ENCODE results near the gene PNPLA7.

Gene PNPLA7

DNA sequence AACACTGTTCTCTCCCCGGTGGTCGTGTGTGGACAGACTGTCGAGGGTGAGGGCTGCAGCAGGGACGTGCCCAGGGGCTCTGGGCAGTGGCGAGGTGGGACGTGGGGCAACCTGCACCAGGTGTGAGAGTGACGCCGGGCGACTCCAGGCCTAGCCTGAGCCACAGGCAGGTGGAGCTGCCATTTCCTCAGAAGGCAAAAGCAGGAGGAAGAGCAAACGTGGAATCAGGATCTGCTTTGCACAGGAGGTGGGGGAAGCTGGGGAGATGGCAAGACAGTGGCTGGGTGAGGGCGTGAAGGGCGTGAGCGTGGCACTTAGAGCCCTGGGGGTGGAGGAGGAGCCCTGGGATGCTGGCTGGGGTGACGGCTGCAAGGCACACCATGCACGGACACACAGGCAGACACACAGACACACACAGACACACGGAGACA, 51.5 kb downstream of the PNPLA7 start:
- Histone ChIP-seq H3K9ac (ENCODE audit: insufficient read length) (no peak overlapping the region), H3K36me3 (ENCODE audit: insufficient read depth, low read length) (no peaks in the 10 kb centered on the region), H3K4me3 (no peak overlapping the region), H3K9me3 (ENCODE audit: low read depth, low read length) (no peaks in the 10 kb centered on the region), H3K27ac (no peak overlapping the region)
- no peak for DNase-seq (ENCODE audit: low read depth, low spot score)
- TF ChIP-seq FOXP2 (optimal IDR thresholded peaks at IDR 0.05; ENCODE audit: control extremely low read depth, extremely low read length, insufficient read depth): no peak
- TF ChIP-seq EZH2 (IDR thresholded peaks at IDR 0.05): no peak
- no peak for TF ChIP-seq POLR2AphosphoS5 (IDR thresholded peaks at IDR 0.05; ENCODE audit: borderline replicate concordance, low read depth, low read length)

DNA sequence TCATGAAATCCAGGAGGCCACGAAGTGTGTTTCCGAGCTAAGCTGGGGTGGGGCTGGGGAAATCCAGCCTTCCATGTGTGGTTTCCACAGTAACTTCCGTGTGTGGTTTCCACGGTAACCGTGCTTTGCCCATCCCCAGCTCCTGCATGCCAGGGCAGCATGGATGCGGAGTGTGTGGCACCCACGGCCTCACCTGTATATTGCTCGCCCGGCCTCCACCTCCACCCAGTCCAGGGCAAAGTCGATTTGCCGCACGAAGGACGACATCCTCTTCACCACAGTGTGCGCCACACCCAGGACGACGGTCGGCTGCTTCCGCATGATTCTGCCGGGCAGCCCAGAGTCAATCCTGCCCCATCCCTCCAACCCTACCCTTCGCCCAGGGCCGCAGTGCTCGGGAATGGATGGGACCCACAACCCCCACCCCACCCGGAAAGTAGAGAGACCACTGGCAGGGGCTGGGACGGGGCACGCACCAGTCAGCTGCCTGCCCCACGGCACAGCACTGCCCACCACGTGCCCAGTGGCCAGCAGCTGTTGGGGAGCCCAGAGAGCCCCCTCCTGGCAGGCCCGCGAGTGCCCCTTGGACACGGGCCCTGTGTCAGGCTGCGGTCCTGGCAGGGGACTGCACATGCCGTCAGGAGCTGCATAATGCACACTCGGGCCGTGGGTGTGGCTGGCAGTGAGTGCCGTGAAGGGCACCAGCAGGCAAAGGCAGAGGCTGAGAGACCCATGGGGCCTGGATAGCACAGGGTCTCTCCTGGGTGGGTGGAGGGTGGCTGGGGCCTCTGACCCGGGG, 52.1 kb downstream of the PNPLA7 start:
- no peak for DNase-seq (ENCODE audit: low read depth, low spot score)
- Histone ChIP-seq H3K36me3 (ENCODE audit: insufficient read depth, low read length) (no peaks in the 10 kb centered on the region), H3K4me3 (no peak overlapping the region), H3K9me3 (ENCODE audit: low read depth, low read length) (no peaks in the 10 kb centered on the region), H3K9ac (ENCODE audit: insufficient read length) (no peak overlapping the region), H3K27ac (no peak overlapping the region)
- TF ChIP-seq EZH2 (IDR thresholded peaks at IDR 0.05) (no peak), POLR2AphosphoS5 (IDR thresholded peaks at IDR 0.05; ENCODE audit: borderline replicate concordance, low read depth, low read length) (no peak), FOXP2 (optimal IDR thresholded peaks at IDR 0.05; ENCODE audit: control extremely low read depth, extremely low read length, insufficient read depth) (no peak)

DNA sequence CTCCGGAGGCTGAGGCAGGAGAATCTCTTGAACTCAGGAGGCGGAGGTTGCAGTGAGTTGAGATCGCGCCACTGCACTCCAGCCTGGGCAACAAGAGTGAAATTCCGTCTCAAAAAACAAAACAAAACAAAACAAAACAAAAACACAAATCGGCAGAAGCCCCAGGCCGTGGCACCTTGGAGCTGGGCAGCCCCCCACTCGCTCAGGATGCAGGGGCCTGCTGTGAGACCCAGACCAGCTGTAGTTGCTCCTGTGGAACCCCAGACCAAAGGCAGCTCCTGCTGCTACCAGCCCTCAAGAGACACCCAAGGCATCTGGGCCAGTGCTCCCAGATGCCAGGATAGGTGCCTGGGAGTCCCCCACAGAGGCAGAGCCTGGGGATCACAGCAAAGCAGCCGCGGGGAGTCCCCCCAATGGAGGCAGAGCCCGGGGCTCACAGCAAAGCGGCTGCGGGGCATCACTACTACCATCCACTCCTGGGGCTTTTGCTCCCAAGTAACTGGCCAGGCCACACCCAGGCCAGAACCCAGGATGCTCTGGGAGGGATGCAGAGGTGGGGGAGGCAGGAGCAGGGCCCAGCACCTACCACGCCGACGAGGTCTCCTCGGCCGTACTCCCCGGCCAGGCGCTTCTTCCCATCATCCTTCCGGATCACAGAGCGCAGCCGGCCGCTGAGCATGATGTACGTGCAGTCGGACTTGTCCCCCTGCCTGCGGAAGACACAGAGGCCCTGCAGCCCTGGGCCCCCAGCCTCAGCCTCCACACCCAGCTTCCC, 53.4 kb downstream of the PNPLA7 start:
- Histone ChIP-seq H3K4me3 (no peak overlapping the region), H3K9ac (ENCODE audit: insufficient read length) (no peak overlapping the region), H3K27ac (no peak overlapping the region), H3K9me3 (ENCODE audit: low read depth, low read length) (no peaks in the 10 kb centered on the region), H3K36me3 (ENCODE audit: insufficient read depth, low read length) (no peaks in the 10 kb centered on the region)
- no peak for DNase-seq (ENCODE audit: low read depth, low spot score)
- TF ChIP-seq FOXP2 (optimal IDR thresholded peaks at IDR 0.05; ENCODE audit: control extremely low read depth, extremely low read length, insufficient read depth): no peak
- no peak for TF ChIP-seq EZH2 (IDR thresholded peaks at IDR 0.05)
- no peak for TF ChIP-seq POLR2AphosphoS5 (IDR thresholded peaks at IDR 0.05; ENCODE audit: borderline replicate concordance, low read depth, low read length)

DNA sequence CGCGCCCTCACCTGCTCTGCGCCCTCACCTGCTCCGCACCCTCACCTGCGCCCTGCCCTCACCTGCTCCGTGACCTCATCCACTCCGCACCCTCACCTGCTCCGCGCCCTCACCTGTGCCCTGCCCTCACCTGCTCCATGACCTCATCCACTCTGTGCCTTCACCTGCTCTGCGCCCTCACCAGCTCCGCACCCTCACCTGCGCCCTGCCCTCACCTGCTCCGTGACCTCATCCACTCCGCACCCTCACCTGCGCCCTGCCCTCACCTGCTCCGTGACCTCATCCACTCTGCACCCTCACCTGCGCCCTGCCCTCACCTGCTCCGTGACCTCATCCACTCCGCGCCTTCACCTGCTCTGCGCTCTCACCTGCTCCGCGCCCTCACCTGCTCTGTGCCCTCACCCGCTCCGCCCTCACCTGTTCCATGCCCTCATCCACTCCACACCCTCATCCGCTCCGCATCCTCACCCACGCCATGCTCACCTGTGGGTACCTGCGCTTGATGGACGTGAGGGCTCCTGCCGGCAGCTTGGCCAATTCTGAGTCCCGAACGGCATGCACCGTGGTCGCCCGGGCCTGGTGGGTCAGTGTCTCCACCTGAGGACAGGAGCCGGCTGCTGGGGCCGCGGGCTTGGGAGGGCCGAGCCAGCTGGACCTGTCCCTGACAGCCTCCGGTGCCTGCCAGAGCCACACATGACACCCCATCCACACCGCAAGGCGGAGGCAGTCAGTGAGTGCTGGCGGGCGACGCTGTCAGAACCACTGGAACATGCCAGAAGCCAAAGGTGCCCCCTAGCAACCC, 55.5 kb downstream of the PNPLA7 start:
- no peak for DNase-seq (ENCODE audit: low read depth, low spot score)
- no peak overlapping the region for H3K9ac ChIP-seq (ENCODE audit: insufficient read length)
- H3K9me3 ChIP-seq (ENCODE audit: low read depth, low read length): no peaks in the 10 kb centered on the region
- no peak for TF ChIP-seq FOXP2 (optimal IDR thresholded peaks at IDR 0.05; ENCODE audit: control extremely low read depth, extremely low read length, insufficient read depth)
- no peak for TF ChIP-seq EZH2 (IDR thresholded peaks at IDR 0.05)
- no peak for TF ChIP-seq POLR2AphosphoS5 (IDR thresholded peaks at IDR 0.05; ENCODE audit: borderline replicate concordance, low read depth, low read length)
- no peaks in the 10 kb centered on the region for H3K36me3 ChIP-seq (ENCODE audit: insufficient read depth, low read length)
- H3K27ac ChIP-seq: no peak overlapping the region
- H3K4me3 ChIP-seq: no peak overlapping the region

DNA sequence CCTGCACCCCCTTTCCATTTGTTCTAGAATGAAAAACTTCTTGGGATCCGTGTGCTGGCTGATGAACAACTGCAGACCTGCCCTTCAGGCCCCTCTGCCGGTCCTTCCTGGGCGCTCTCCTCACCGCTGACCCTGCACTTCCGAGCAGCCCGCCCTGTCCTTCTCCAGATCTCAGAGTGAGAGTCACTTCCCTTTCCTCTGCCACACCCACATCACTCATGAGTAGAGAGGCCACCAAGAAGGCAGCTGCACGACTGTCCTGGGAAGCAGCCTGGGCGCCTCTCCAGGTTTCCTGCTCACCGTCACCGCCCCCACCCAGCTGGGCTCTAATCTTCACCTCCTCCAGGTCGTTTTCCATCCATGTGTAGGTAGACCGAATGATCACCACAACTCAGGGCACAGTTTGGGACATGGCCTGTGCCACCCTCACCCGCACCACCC, 56.1 kb downstream of the PNPLA7 start:
- H3K4me3 ChIP-seq: no peak overlapping the region
- no peak for DNase-seq (ENCODE audit: low read depth, low spot score)
- no peak for TF ChIP-seq FOXP2 (optimal IDR thresholded peaks at IDR 0.05; ENCODE audit: control extremely low read depth, extremely low read length, insufficient read depth)
- TF ChIP-seq EZH2 (IDR thresholded peaks at IDR 0.05): no peak
- TF ChIP-seq POLR2AphosphoS5 (IDR thresholded peaks at IDR 0.05; ENCODE audit: borderline replicate concordance, low read depth, low read length): no peak

DNA sequence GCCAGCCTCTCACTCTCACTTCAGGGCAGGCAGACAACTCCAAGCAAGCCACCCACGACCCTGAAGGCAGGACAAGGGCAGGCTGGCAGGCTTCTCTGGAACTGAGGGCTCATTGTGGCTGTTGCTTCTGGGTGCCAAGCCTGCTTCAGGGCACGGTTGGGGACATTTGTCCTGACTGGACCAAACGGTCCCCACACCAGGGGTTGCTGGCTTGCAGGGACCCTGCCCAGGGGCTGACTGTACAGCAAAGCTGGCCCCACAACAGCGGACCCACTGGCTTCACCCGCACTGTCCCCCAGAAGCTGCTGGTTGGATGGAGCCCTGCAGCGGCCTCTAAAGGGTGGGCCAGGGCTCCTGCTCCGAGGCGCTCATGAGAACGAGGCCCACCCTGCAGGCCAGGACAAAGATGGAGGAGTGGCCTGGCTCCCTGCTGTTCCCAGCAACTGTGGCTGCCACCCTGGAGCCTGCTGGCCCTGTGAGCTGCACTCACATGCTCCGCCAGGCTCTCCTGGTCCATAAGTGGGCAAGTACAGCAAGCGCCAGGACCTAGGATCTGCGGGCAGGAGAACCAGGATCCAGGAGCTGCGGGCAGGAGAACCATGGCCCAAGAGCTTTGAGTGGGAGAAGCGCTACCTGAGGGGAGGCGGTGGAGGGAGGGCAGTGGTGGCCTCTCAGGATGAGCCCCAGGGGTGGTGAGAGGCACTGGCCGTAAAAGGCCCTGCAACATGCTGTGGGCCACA, 56.7 kb downstream of the PNPLA7 start:
- Histone ChIP-seq H3K36me3 (ENCODE audit: insufficient read depth, low read length) (no peaks in the 10 kb centered on the region), H3K9me3 (ENCODE audit: low read depth, low read length) (no peaks in the 10 kb centered on the region), H3K27ac (no peak overlapping the region), H3K9ac (ENCODE audit: insufficient read length) (no peak overlapping the region), H3K4me3 (no peak overlapping the region)
- TF ChIP-seq POLR2AphosphoS5 (IDR thresholded peaks at IDR 0.05; ENCODE audit: borderline replicate concordance, low read depth, low read length) (no peak), FOXP2 (optimal IDR thresholded peaks at IDR 0.05; ENCODE audit: control extremely low read depth, extremely low read length, insufficient read depth) (no peak), EZH2 (IDR thresholded peaks at IDR 0.05) (no peak)
- DNase-seq (ENCODE audit: low read depth, low spot score): no peak

More for the DNA sequence above, 56.1 kb downstream of the PNPLA7 start:
- no peaks in the 10 kb centered on the region for H3K9me3 ChIP-seq (ENCODE audit: low read depth, low read length)
- no peaks in the 10 kb centered on the region for H3K36me3 ChIP-seq (ENCODE audit: insufficient read depth, low read length)
- H3K27ac ChIP-seq: no peak overlapping the region
- no peak overlapping the region for H3K9ac ChIP-seq (ENCODE audit: insufficient read length)

DNA sequence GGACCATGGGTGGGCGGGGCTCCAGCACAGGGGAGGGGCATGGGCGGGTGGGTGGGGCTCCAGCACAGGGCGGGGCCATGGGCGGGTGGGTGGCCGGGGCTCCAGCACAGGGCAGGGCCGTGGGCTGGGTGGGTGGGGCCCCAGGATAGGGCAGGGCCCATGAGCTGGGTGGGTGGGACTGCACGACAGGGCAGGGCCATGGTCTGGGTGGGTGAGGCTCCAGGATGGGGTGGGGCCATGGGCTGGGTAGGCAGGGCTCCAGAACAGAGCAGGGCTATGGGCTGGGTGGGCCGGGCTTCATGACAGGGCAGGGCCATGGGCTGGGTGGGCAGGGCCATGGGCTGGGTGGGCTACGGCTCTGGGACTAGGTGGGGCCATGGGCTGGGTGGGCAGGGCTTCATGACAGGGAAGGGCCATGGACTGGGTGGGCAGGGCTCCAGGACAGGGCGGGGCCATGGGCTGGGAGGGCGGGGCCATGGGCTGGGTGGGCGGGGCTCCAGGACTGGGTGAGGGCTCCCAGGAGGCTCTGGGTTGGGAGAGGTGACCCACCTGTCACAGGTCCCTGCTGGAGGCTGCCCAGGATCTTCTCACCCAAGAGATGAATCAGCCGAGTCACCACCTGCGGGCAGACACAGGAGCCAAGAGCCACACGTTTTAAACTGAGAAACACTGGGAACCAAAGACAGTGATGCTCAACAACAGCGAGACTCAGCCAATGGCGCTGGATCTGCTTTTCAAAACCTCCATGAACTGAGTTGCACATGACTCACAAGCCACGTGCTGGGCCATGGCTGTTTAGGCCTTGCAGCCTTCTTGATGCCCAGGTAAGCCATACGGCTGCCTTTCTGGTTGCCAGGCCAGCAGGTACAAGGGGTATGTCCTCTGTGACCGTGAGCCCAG, 57.5 kb downstream of the PNPLA7 start:
- H3K4me3 ChIP-seq: no peak overlapping the region
- no peaks in the 10 kb centered on the region for H3K36me3 ChIP-seq (ENCODE audit: insufficient read depth, low read length)
- H3K9ac ChIP-seq (ENCODE audit: insufficient read length): no peak overlapping the region
- no peak for TF ChIP-seq EZH2 (IDR thresholded peaks at IDR 0.05)
- TF ChIP-seq POLR2AphosphoS5 (IDR thresholded peaks at IDR 0.05; ENCODE audit: borderline replicate concordance, low read depth, low read length): no peak
- no peak for TF ChIP-seq FOXP2 (optimal IDR thresholded peaks at IDR 0.05; ENCODE audit: control extremely low read depth, extremely low read length, insufficient read depth)
- no peak overlapping the region for H3K27ac ChIP-seq
- peak; percentile 51 for DNase-seq (ENCODE audit: low read depth, low spot score)
- no peaks in the 10 kb centered on the region for H3K9me3 ChIP-seq (ENCODE audit: low read depth, low read length)

All from SK-N-MC (cell line).